Measurements from ENCODE around the gene INPP5D. TPM values are rescaled to one million over a fixed set of nuclear protein-coding genes. Genes with fewer than 3 reads are reported as not detected.

Gene INPP5D
- polyA plus RNA-seq, 1 donor (not counting 4 experiments of a cell fraction or from before 2014, with no cell fraction given): 7.5 TPM

- Histone ChIP-seq H3K9ac (ENCODE audit: control insufficient read depth, extremely low read depth, insufficient read depth, low read length) (no peak overlapping the region), H3K27ac (ENCODE audit: control insufficient read depth, insufficient read depth, low read length) (no peak overlapping the region), H3K27me3 (ENCODE audit: control insufficient read depth, extremely low read depth, insufficient read depth, low read length) (no peaks in the 10 kb centered on the region), H4K20me1 (ENCODE audit: control insufficient read depth, extremely low read depth, insufficient read depth, low read length) (no peaks in the 10 kb centered on the region), H3K4me2 (ENCODE audit: control insufficient read depth, extremely low read depth, insufficient read depth, low read depth, low read length) (no peak overlapping the region), H3K79me2 (ENCODE audit: control insufficient read depth, insufficient read depth, low read length) (no peaks in the 10 kb centered on the region), H2AFZ (ENCODE audit: control insufficient read depth, low read length) (no peak overlapping the region), H3K9me3 (ENCODE audit: control insufficient read depth, low read depth, low read length) (no peaks in the 10 kb centered on the region), H3K4me1 (ENCODE audit: control insufficient read depth, extremely low read depth, insufficient read depth, low read length) (peaks cover 5% of the 10 kb centered on the region), H3K4me3 (ENCODE audit: control insufficient read depth in 2 of 3, extremely low read depth in 1 of 3, insufficient read depth in 2 of 3, low read depth in 1 of 3, low read length in 3 of 3) (no peak overlapping the region), H3K9me1 (ENCODE audit: control insufficient read depth, extremely low read depth, insufficient read depth, low read length) (no peaks in the 10 kb centered on the region), H3K36me3 (ENCODE audit: control insufficient read depth in 2 of 2, extremely low read depth in 1 of 2, insufficient read depth in 2 of 2, low read length in 2 of 2) (no peaks in the 10 kb centered on the region)
- dilution Hi-C loops (cut with MboI; ENCODE audit: extremely low pct_ligation_motif_present, low sequenced_read_pairs): no loop called here
- DNase-seq (ENCODE audit: low read depth, low spot score) (no peak), FAIRE-seq (no peak)
- TF ChIP-seq CTCF (optimal IDR thresholded peaks at IDR 0.05 in 1 of 3, IDR thresholded peaks at IDR 0.05 in 1 of 3, conservative IDR thresholded peaks at IDR 0.05 in 1 of 3; ENCODE audit: extremely low read depth in 1 of 3, insufficient read depth in 2 of 3, low read length in 3 of 3): no peak
- no peak for TF ChIP-seq EZH2 (IDR thresholded peaks at IDR 0.05; ENCODE audit: low read length)
Observed at GRCh38 chr2:233062451-233062850, 2.3 kb downstream of the INPP5D start.

GRCh38 chr2:233062946-233063268 is 2.8 kb downstream of the INPP5D start:
- Histone ChIP-seq H3K4me3 (ENCODE audit: control insufficient read depth in 2 of 3, extremely low read depth in 1 of 3, insufficient read depth in 2 of 3, low read depth in 1 of 3, low read length in 3 of 3) (no peak overlapping the region), H4K20me1 (ENCODE audit: control insufficient read depth, extremely low read depth, insufficient read depth, low read length) (no peaks in the 10 kb centered on the region), H3K27ac (ENCODE audit: control insufficient read depth, insufficient read depth, low read length) (no peak overlapping the region), H3K4me1 (ENCODE audit: control insufficient read depth, extremely low read depth, insufficient read depth, low read length) (peaks cover 5% of the 10 kb centered on the region), H3K4me2 (ENCODE audit: control insufficient read depth, extremely low read depth, insufficient read depth, low read depth, low read length) (no peak overlapping the region), H3K9ac (ENCODE audit: control insufficient read depth, extremely low read depth, insufficient read depth, low read length) (no peak overlapping the region), H3K79me2 (ENCODE audit: control insufficient read depth, insufficient read depth, low read length) (no peaks in the 10 kb centered on the region), H2AFZ (ENCODE audit: control insufficient read depth, low read length) (no peak overlapping the region), H3K9me1 (ENCODE audit: control insufficient read depth, extremely low read depth, insufficient read depth, low read length) (no peaks in the 10 kb centered on the region), H3K36me3 (ENCODE audit: control insufficient read depth in 2 of 2, extremely low read depth in 1 of 2, insufficient read depth in 2 of 2, low read length in 2 of 2) (no peaks in the 10 kb centered on the region), H3K9me3 (ENCODE audit: control insufficient read depth, low read depth, low read length) (no peaks in the 10 kb centered on the region), H3K27me3 (ENCODE audit: control insufficient read depth, extremely low read depth, insufficient read depth, low read length) (no peaks in the 10 kb centered on the region)
- no peak for FAIRE-seq
- dilution Hi-C loops (cut with MboI; ENCODE audit: extremely low pct_ligation_motif_present, low sequenced_read_pairs): no loop called here
- no peak for DNase-seq (ENCODE audit: low read depth, low spot score)
- TF ChIP-seq EZH2 (IDR thresholded peaks at IDR 0.05; ENCODE audit: low read length) (no peak), CTCF (optimal IDR thresholded peaks at IDR 0.05 in 1 of 3, IDR thresholded peaks at IDR 0.05 in 1 of 3, conservative IDR thresholded peaks at IDR 0.05 in 1 of 3; ENCODE audit: extremely low read depth in 1 of 3, insufficient read depth in 2 of 3, low read length in 3 of 3) (no peak)
